Lung (tissue), 12 donors: ENCODE data around the gene TAOK1. TPM values are rescaled to one million over a fixed set of nuclear protein-coding genes. Genes with fewer than 3 reads are reported as not detected.

ENCODE experiments used
- ATAC-seq: fragments of 200-7000 bp; cut with Tn5 transposase; one replicate; pipeline ENCODE4 v1.9.1; 2020; ENCODE audit warnings: moderate number of reproducible peaks; ENCODE audit not compliant: insufficient read depth, low FRiP score
- DNase-seq, 3 donors: peaks; one replicate each; pipeline ENCODE4 v3.0.0-alpha.2; 2013 to 2017
- H3K27ac ChIP-seq, 2 donors: one replicate each; pipeline ENCODE4 v1.5.1; 2013; ENCODE audit warnings: mild to moderate bottlenecking in 2 of 2, moderate library complexity in 2 of 2, control low read depth in 1 of 2, inconsistent platforms in 1 of 2, low read depth in 1 of 2, low read length in 1 of 2
- H3K27me3 ChIP-seq, 3 donors: one replicate each; pipeline ENCODE4 v1.5.1; 2013; ENCODE audit warnings: low read length in 2 of 3; ENCODE audit not compliant: control insufficient read depth in 3 of 3, insufficient read depth in 3 of 3
- H3K36me3 ChIP-seq, 4 donors: one replicate each; pipeline ENCODE4 v1.5.1; 2013; ENCODE audit warnings: low read length in 4 of 4, mild to moderate bottlenecking in 1 of 4, moderate library complexity in 1 of 4; ENCODE audit not compliant: control insufficient read depth in 4 of 4, insufficient read depth in 4 of 4
- H3K4me1 ChIP-seq, 5 donors: one replicate each; pipeline ENCODE4 v1.5.1; 2013; ENCODE audit warnings: low read length in 5 of 5, mild to moderate bottlenecking in 2 of 5, moderate library complexity in 1 of 5; ENCODE audit not compliant: control insufficient read depth in 5 of 5, insufficient read depth in 5 of 5
- H3K4me3 ChIP-seq: one replicate; pipeline ENCODE4 v1.5.1; 2013; ENCODE audit warnings: mild to moderate bottlenecking, control low read depth, moderate library complexity
- H3K9ac ChIP-seq, 2 donors: one replicate each; pipeline ENCODE4 v1.5.1; 2013; ENCODE audit warnings: low read length in 2 of 2, control low read depth in 1 of 2; ENCODE audit not compliant: insufficient read depth in 1 of 2
- H3K9me3 ChIP-seq, 4 donors: one replicate each; pipeline ENCODE4 v1.5.1; 2013; ENCODE audit warnings: low read length in 3 of 4, mild to moderate bottlenecking in 1 of 4, moderate library complexity in 1 of 4; ENCODE audit not compliant: control insufficient read depth in 4 of 4, insufficient read depth in 3 of 4
- CTCF ChIP-seq: IDR thresholded peaks from 2 replicates; pipeline ENCODE4 v1.5.1; 2012; ENCODE audit warnings: mild to moderate bottlenecking; ENCODE audit errors: control extremely low read depth, extremely low read depth
- whole genome bisulfite sequencing, 2 donors: extraction: QIAGEN DNeasy Blood & Tissue Kit; methylation state at CpG; one replicate each; pipeline ENCODE4 v1.1.7; 2013; 5-methylcytosine and 5-hydroxymethylcytosine counted together
- polyA plus RNA-seq, 2 donors: library from polyadenylated mRNA; stranded (reverse); fragments of 200-250 nt; gene quantifications; one replicate each; pipeline ENCODE4 v1.2.1, GENCODE V29; 2013
- total RNA-seq, 2 donors: library from RNA; depleted of rRNA in 1 of 2; stranded (reverse); fragments of >200 nt in 1 of 2; gene quantifications; one replicate each; pipeline ENCODE4 v1.2.1, GENCODE V29; 2014 to 2021
- donor health status: control.
- donor health status: control.
- donor health status: Bipolar disorder and iron deficiency.
- donor health status: healthy.
- donor health status: DM: yes; HTN: yes; CAD: no.

The TAOK1 gene
- total and polyA plus RNA-seq, 4 donors, result 8.8 to 81.0 (median 37.3) TPM

GRCh38 chr17:29386760-29387159, 3.4 kb upstream of the TAOK1 start:
- Histone ChIP-seq H3K4me3 (no peak overlapping the region), H3K9ac (no peak overlapping the region), H3K27ac (no peak overlapping the region), H3K9me3 (no peaks in the 10 kb centered on the region), H3K4me1 (peaks cover 0 to 4% (median 0%) of the 10 kb centered on the region in 5 donors), H3K27me3 (no peaks in the 10 kb centered on the region), H3K36me3 (no peaks in the 10 kb centered on the region)
- no peak for DNase-seq
- TF ChIP-seq CTCF, result no peak
- ATAC-seq, result no peak
- 91 to 94% methylated on average over 4 of the region's 4 CpGs for WGBS, 2 donors

GRCh38 chr17:29388937-29389336, 1.2 kb upstream of the TAOK1 start:
- peaks cover 0 to 24% (median 5%) of the 10 kb centered on the region in 5 donors for H3K4me1 ChIP-seq
- no peak for ATAC-seq
- no peak overlapping the region for H3K4me3 ChIP-seq
- H3K9ac ChIP-seq, result no peak overlapping the region
- H3K36me3 ChIP-seq, result no peaks in the 10 kb centered on the region
- H3K27ac ChIP-seq, result no peak overlapping the region
- no peaks in the 10 kb centered on the region for H3K9me3 ChIP-seq
- no peak for DNase-seq
- H3K27me3 ChIP-seq, result no peaks in the 10 kb centered on the region
- WGBS, 2 donors, result 83 to 85% methylated on average over 9 of the region's 9 CpGs
- TF ChIP-seq CTCF, result no peak

- Histone ChIP-seq H3K27me3 (no peaks in the 10 kb centered on the region), H3K36me3 (no peaks in the 10 kb centered on the region), H3K9me3 (no peaks in the 10 kb centered on the region), H3K4me1 (peaks cover 0 to 25% (median 5%) of the 10 kb centered on the region in 5 donors), H3K27ac (peak overlapping the region; percentile 89 to 96), H3K9ac (peak overlapping the region; percentile 76 to 78), H3K4me3 (peak overlapping the region; percentile 71)
- TF ChIP-seq CTCF, result no peak
- ATAC-seq, result peak; percentile 49
- peak; percentile 51 to 68 (median 66) for DNase-seq
- WGBS, 2 donors, result 0% methylated on average over 20 of the region's 28 CpGs
Observed at GRCh38 chr17:29390851-29391631, 878 bp downstream of the TAOK1 start.
